GM12878 (cell line): ENCODE results near the gene IQCH. TPM values are rescaled to one million over a fixed set of nuclear protein-coding genes. Genes with fewer than 3 reads are reported as not detected.

Experiments used
- ATAC-seq: fragments of 200-7000 bp; cut with Tn5 transposase; 3 replicates; pipeline ENCODE4 v1.9.1; 2020; ENCODE audit warnings: mild to moderate bottlenecking, moderate library complexity
- BruUV-seq: library from RNA; stranded (reverse); fragments of 400-500 nt; replicated peaks from 2 replicates; lab custom pipeline; 2021; lab: Mats Ljungman, UMichigan
- CTCF ChIA-PET: fragments of 300-600 bp; sonication (Branson Sonifier 250); formaldehyde crosslinking; extraction: SDS; loops from one replicate; lab custom pipeline; 2021; ENCODE audit warnings: inconsistent platforms; lab: Yijun Ruan, JAX
- POLR2A ChIA-PET: fragments of 350-600 bp; formaldehyde crosslinking; extraction: SDS; loops from one replicate; lab custom pipeline; 2021; ENCODE audit warnings: inconsistent platforms; lab: Charles Lee
- RAD21 ChIA-PET: fragments of 300-600 bp; sonication (Branson Sonifier 250); formaldehyde crosslinking; loops from one replicate; lab custom pipeline; 2023; ENCODE audit warnings: antibody characterized with exemption; ENCODE audit not compliant: unreplicated experiment; lab: Charles Lee
- SMC1A ChIA-PET: fragments of 300-600 bp; sonication (Branson Sonifier 250); formaldehyde crosslinking; loops from one replicate; lab custom pipeline; 2023; ENCODE audit not compliant: unreplicated experiment, uncharacterized antibody; lab: Charles Lee
- DNase-seq: peaks from one replicate; pipeline ENCODE4 v3.0.0-alpha.2; 2011; ENCODE audit warnings: low read depth, low spot score
- FAIRE-seq: peaks from 3 replicates; lab custom pipeline; 2011; peaks lifted over from hg19 to GRCh38; lab: Jason Lieb, UNC
- H2AFZ ChIP-seq: 2 replicates; pipeline ENCODE4 v1.6.0; 2011; ENCODE audit warnings: low read depth, low read length, control low read depth; ENCODE audit not compliant: control insufficient read depth
- H3K27ac ChIP-seq: 2 replicates; pipeline ENCODE4 v1.5.1; 2011; ENCODE audit warnings: control low read depth; ENCODE audit not compliant: control insufficient read depth, insufficient read depth
- H3K27me3 ChIP-seq, 2 experiments: replicated peaks in 1 of 2; 2 replicates each; pipeline versions ENCODE4 v1.6.0 to v1.6.1; 2011; ENCODE audit warnings: low read length in 1 of 2; ENCODE audit not compliant: control insufficient read depth in 2 of 2, insufficient read depth in 2 of 2
- H3K36me3 ChIP-seq, 2 experiments: 2 replicates each; pipeline ENCODE4 v1.5.1; 2011; ENCODE audit warnings: low read length in 1 of 2; ENCODE audit not compliant: control insufficient read depth in 2 of 2, insufficient read depth in 2 of 2
- H3K4me1 ChIP-seq: 2 replicates; pipeline ENCODE4 v1.6.1; 2011; ENCODE audit warnings: mild to moderate bottlenecking, low read length, moderate library complexity, mixed read lengths; ENCODE audit not compliant: control insufficient read depth, insufficient read depth
- H3K4me2 ChIP-seq: 2 replicates; pipeline ENCODE4 v1.6.0; 2011; ENCODE audit warnings: control low read depth; ENCODE audit not compliant: control insufficient read depth, insufficient read depth
- H3K4me3 ChIP-seq: fragments of 200-600 bp; sonication (generic); 2 replicates; pipeline ENCODE4 v1.5.1; 2016
- H3K79me2 ChIP-seq: 2 replicates; pipeline ENCODE4 v1.6.0; 2011; ENCODE audit warnings: low read length; ENCODE audit not compliant: control insufficient read depth, insufficient read depth
- H3K9ac ChIP-seq: 2 replicates; pipeline ENCODE4 v1.8.0; 2011; ENCODE audit warnings: low read length, control low read depth, mixed read lengths; ENCODE audit not compliant: control insufficient read depth, insufficient read depth
- H3K9me3 ChIP-seq: replicated peaks from 3 replicates; pipeline ENCODE4 v1.5.1; 2011; ENCODE audit warnings: mild to moderate bottlenecking, low read length; ENCODE audit not compliant: control insufficient read depth, insufficient read depth
- H4K20me1 ChIP-seq: 2 replicates; pipeline ENCODE4 v1.6.0; 2011; ENCODE audit not compliant: control insufficient read depth, insufficient read depth
- BACH1 ChIP-seq: fragments of 450-650 bp; IDR thresholded peaks from 2 replicates; pipeline ENCODE4 v1.6.1; 2017; ENCODE audit warnings: mild to moderate bottlenecking, borderline replicate concordance
- BHLHE40 ChIP-seq, 2 experiments: fragments of 450-650 bp in 1 of 2; IDR thresholded peaks; 2 replicates each; pipeline ENCODE4 v1.6.1; 2011 to 2017; ENCODE audit warnings: low read depth in 2 of 2, borderline replicate concordance in 1 of 2, improper control_type of control experiment in 1 of 2, low read length in 1 of 2, mild to moderate bottlenecking in 1 of 2
- CHD2 ChIP-seq: IDR thresholded peaks from 2 replicates; pipeline ENCODE4 v1.6.1; 2011; ENCODE audit warnings: low read depth, low read length, improper control_type of control experiment, borderline replicate concordance
- CREB1 ChIP-seq: IDR thresholded peaks from 2 replicates; pipeline ENCODE4 v1.6.1; 2012; ENCODE audit warnings: low read depth, mild to moderate bottlenecking, inconsistent platforms
- HDAC6 ChIP-seq: fragments of 200-600 bp; sonication (generic); IDR thresholded peaks from one replicate; pipeline ENCODE4 v1.8.0; 2017; ENCODE audit warnings: antibody characterized with exemption; ENCODE audit not compliant: unreplicated experiment
- JUNB ChIP-seq: IDR thresholded peaks from 2 replicates; pipeline ENCODE4 v1.6.1; 2016; ENCODE audit warnings: antibody characterized with exemption, mild to moderate bottlenecking
- MEF2A ChIP-seq: IDR thresholded peaks from 2 replicates; pipeline ENCODE4 v1.6.1; 2011; ENCODE audit warnings: low read depth, mild to moderate bottlenecking, low read length, moderate library complexity; ENCODE audit not compliant: insufficient read depth
- NR2F1 ChIP-seq: fragments of 450-650 bp; conservative IDR thresholded peaks from 2 replicates; pipeline ENCODE4 v1.6.1; 2017; ENCODE audit warnings: mild to moderate bottlenecking
- TAF1 ChIP-seq: IDR thresholded peaks from 2 replicates; pipeline ENCODE4 v1.6.1; 2011; ENCODE audit warnings: mild to moderate bottlenecking, low read depth, low read length, borderline replicate concordance
- TCF12 ChIP-seq: IDR thresholded peaks from 2 replicates; pipeline ENCODE4 v1.6.1; 2011; ENCODE audit warnings: low read depth, mild to moderate bottlenecking, low read length
- USF2 ChIP-seq: IDR thresholded peaks from 2 replicates; pipeline ENCODE4 v1.6.1; 2011; ENCODE audit warnings: low read depth, low read length, improper control_type of control experiment, borderline replicate concordance
- YBX1 ChIP-seq: fragments of 450-650 bp; IDR thresholded peaks from 2 replicates; pipeline ENCODE4 v1.6.1; 2016; ENCODE audit warnings: antibody characterized with exemption
- ZNF384 ChIP-seq: IDR thresholded peaks from 2 replicates; pipeline ENCODE4 v1.6.1; 2012; ENCODE audit warnings: low read depth, mild to moderate bottlenecking, low read length, improper control_type of control experiment, borderline replicate concordance
- ZNF592 ChIP-seq: fragments of 450-650 bp; IDR thresholded peaks from 2 replicates; pipeline ENCODE4 v1.6.1; 2017; ENCODE audit warnings: mild to moderate bottlenecking, moderate library complexity
- WGBS: methylation state at CpG from one replicate; pipeline ENCODE4 v1.1.6; 2016; ENCODE audit warnings: low lambda C conversion rate; ENCODE audit not compliant: insufficient replicate concordance, insufficient coverage; ENCODE audit errors: missing lambda C conversion rate; 5-methylcytosine and 5-hydroxymethylcytosine counted together
- in situ Hi-C: fragments of 300-500 bp; cut with MboI; formaldehyde crosslinking; loops from 9 replicates; pipeline ENCODE4 v1.14.3; 2018; ENCODE audit warnings: mixed read lengths
- intact Hi-C: fragments of 100-400 bp; cut with micrococcal nuclease; formaldehyde crosslinking; loops from one replicate; pipeline ENCODE4 v1.14.2; 2022; ENCODE audit not compliant: unreplicated experiment
- polyA plus RNA-seq, 11 experiments: library from polyadenylated mRNA; depleted of rRNA in 4 of 11; unstranded in 6 of 11; stranded (reverse) in 5 of 11; fragments of >200 nt; fragmentation: Nextera tagmentation in 4 of 11; fragmentation: Illumina TruSeq in 1 of 11; extraction: Ambion mirVana in 4 of 11; extraction: Trizol in 1 of 11; gene quantifications; 1 replicate in 1 of 11; 2 replicates in 10 of 11; pipeline versions ENCODE4 v1.2.1 to v1.2.3, GENCODE V29; 2011 to 2016; ENCODE audit warnings: inconsistent platforms in 2 of 11, missing spikeins in 2 of 11, low read depth in 1 of 11
- total RNA-seq, 4 experiments: library from RNA; depleted of rRNA in 3 of 4; stranded (reverse); fragments of >200 nt in 3 of 4; fragmentation: Illumina TruSeq in 1 of 4; extraction: Trizol in 1 of 4; gene quantifications; 2 replicates each; pipeline versions ENCODE4 v1.2.1 to v1.2.3, GENCODE V29; 2013 to 2021

IQCH gene
- total and polyA plus RNA-seq, 10 of the 15 experiments (the other 5 are each of a cell fraction or from before 2014, with no cell fraction given) = 0.29 to 1.3 (median 0.99) TPM

- CTCF ChIA-PET = interaction anchor here (0.7 to 4.1 kb wide), 7 partner anchors 8 to 332 kb away, joined by 3 to 49 read pairs (median 4); partner anchors contain the start of gene C15orf61
- 83% methylated on average over 6 of the region's 6 CpGs for WGBS
Measured at GRCh38 chr15:67504056-67504455, 249.5 kb downstream of the IQCH start.

GRCh38 chr15:67504796-67505195, 250.2 kb downstream of the IQCH start:
- peaks cover 14% of the 10 kb centered on the region for H3K4me1 ChIP-seq
- H3K9me3 ChIP-seq = no peaks in the 10 kb centered on the region
- POLR2A ChIA-PET = no interaction called here
- ATAC-seq (no peak), DNase-seq (no peak), FAIRE-seq (no peak)
- H3K27me3 ChIP-seq = no peaks in the 10 kb centered on the region
- no peaks in the 10 kb centered on the region for H3K79me2 ChIP-seq
- intact Hi-C loops (no loop called here), in situ Hi-C loops (no loop called here)
- RAD21 ChIA-PET = interaction anchor here (0.5 kb wide), 1 partner anchor 47 kb away, joined by 3 read pairs; no protein-coding TSS in a partner anchor
- H4K20me1 ChIP-seq = no peaks in the 10 kb centered on the region
- no peak overlapping the region for H3K4me3 ChIP-seq
- H3K4me2 ChIP-seq = no peak overlapping the region
- 97% methylated on average over 5 of the region's 5 CpGs for WGBS
- SMC1A ChIA-PET = interaction anchor here (2.0 kb wide), 1 partner anchor 327 kb away, joined by 8 read pairs; no protein-coding TSS in a partner anchor
- no TSS peak for BruUV-seq
- H2AFZ ChIP-seq = no peak overlapping the region
- no peaks in the 10 kb centered on the region for H3K36me3 ChIP-seq
- no peak overlapping the region for H3K9ac ChIP-seq
- no peak overlapping the region for H3K27ac ChIP-seq
- CTCF ChIA-PET = interaction anchor here (1.0 kb wide), 2 partner anchors 16 to 327 kb away, joined by 3 to 4 read pairs; partner anchors contain the start of gene C15orf61
- TF ChIP-seq USF2 (no peak), HDAC6 (no peak), ZNF384 (no peak), TCF12 (no peak), YBX1 (no peak), MEF2A (no peak), CHD2 (no peak), ZNF592 (no peak), JUNB (no peak), CREB1 (no peak), BHLHE40 (IDR thresholded peaks at IDR 0.05; ENCODE audit: borderline replicate concordance in 1 of 2, low read depth in 2 of 2, low read length in 1 of 2) (no peak)

More at GRCh38 chr15:67504056-67504455, 249.5 kb downstream of the IQCH start:
- Histone ChIP-seq H3K36me3 (no peaks in the 10 kb centered on the region), H3K4me3 (no peak overlapping the region), H3K9me3 (no peaks in the 10 kb centered on the region), H3K4me1 (peaks cover 14% of the 10 kb centered on the region), H4K20me1 (no peaks in the 10 kb centered on the region), H3K9ac (no peak overlapping the region), H3K4me2 (no peak overlapping the region), H2AFZ (no peak overlapping the region), H3K79me2 (no peaks in the 10 kb centered on the region), H3K27me3 (no peaks in the 10 kb centered on the region), H3K27ac (no peak overlapping the region)
- no peak for FAIRE-seq
- TF ChIP-seq BACH1 (no peak), TAF1 (no peak), NR2F1 (no peak)
- ChIA-PET POLR2A (interaction anchor here (1.1 kb wide), 1 partner anchor 20 kb away, joined by 3 read pairs; no protein-coding TSS in a partner anchor), SMC1A (interaction anchor here (0.5 to 3.4 kb wide), 10 partner anchors 9 to 333 kb away, joined by 3 to 16 read pairs (median 6); no protein-coding TSS in a partner anchor), RAD21 (interaction anchor here (0.5 to 3.6 kb wide), 4 partner anchors 21 to 328 kb away, joined by 3 to 22 read pairs (median 4); no protein-coding TSS in a partner anchor)
- no peak for DNase-seq
- BruUV-seq = no TSS peak
- in situ Hi-C loops = no loop called here
- intact Hi-C loops = no loop called here
- ATAC-seq = no peak
